ENCODE data around the gene DEAF1.
"Not testable (repeated sequence)": the region's sequence is repeated elsewhere in the genome, so short reads cannot be mapped to it uniquely, and the experiment has no call there.

The DEAF1 gene, protein sequence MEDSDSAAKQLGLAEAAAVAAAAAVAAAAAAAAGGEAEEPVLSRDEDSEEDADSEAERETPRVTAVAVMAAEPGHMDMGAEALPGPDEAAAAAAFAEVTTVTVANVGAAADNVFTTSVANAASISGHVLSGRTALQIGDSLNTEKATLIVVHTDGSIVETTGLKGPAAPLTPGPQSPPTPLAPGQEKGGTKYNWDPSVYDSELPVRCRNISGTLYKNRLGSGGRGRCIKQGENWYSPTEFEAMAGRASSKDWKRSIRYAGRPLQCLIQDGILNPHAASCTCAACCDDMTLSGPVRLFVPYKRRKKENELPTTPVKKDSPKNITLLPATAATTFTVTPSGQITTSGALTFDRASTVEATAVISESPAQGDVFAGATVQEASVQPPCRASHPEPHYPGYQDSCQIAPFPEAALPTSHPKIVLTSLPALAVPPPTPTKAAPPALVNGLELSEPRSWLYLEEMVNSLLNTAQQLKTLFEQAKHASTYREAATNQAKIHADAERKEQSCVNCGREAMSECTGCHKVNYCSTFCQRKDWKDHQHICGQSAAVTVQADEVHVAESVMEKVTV

DNA sequence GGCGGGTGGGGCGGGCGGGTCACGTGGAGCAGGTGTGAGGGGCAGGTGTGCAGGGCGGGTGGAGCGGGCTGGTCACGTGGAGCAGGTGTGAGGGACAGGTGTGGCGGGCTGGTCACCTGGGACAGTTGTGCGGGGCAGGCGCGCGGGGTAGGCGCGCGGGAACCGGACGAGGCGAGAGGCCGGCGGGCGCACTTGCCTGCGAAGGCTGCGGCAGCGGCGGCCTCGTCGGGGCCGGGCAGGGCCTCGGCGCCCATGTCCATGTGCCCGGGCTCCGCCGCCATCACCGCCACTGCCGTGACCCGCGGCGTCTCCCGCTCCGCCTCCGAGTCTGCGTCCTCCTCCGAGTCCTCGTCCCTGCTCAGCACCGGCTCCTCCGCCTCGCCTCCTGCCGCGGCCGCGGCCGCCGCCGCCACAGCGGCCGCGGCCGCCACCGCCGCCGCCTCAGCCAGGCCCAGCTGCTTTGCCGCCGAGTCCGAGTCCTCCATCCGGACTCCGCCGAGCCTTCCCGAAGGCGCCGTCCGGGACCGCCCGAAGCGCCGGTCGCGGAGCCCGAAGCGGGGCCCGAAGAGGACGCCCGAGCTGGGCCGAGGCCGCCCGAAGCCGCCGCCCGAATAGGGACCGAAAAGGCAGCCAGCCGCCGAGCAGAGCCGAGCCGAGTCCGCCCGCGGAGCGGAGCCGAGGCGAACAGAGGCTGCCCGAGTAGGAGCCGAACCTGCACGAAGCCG lies at the start of gene DEAF1:
Gene DEAF1, minus strand, starts transcription at position 660 of the 725 bp plus-strand sequence. Its CDS starts 175 bp downstream, at position 485.
- DNase-seq (ENCODE audit: low read depth): peak; percentile 99

DNA sequence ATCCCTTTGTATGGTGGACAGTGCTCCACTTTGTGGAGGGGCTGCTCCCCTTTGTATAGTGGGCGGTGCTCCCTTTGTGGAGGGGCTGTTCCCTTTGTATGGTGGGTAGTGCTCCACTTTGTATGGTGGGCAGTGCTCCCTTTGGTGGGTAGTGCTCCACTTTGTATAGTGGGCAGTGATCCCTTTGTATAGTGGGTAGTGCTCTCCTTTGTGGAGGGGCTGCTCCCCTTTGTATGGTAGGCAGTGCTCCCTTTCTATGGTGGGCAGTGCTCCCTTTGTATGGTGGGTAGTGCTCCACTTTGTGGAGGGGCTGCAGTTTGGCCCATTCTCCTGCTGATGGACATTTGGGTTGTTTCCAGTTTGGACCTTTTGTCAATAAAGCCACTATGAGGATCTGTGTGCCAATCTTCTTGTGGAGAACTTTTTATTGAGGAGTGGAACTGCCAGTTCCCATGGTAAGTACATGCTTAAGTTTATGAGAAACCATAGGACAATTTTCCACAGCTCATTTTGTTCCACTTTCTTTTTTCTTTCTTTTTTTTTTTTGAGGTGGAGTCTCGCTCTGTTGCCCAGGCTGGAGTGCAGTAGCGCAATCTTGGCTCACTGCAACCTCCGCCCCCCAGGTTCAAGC lies 47.7 kb upstream of the DEAF1 start:
- DNase-seq (ENCODE audit: low read depth): no peak

DNA sequence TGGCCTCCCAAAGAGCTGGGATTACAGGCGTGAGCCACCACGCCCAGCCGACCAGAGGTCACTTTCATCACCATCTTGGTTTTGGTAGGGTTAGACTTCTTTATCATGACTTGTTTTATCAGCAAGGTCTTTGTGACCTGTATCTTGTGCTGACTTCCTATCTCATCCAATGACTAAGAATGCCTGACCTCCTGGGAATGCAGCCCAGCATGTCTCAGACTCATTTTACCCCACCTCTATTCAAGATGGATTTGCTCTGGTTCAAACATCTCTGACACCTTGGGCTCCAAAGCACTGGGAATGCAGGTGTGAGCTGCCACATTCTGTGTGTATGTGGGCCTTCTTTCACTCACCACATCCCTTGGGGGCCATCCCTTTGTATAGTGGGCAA lies 47.1 kb upstream of the DEAF1 start:
- no peak for DNase-seq (ENCODE audit: low read depth)

DNA sequence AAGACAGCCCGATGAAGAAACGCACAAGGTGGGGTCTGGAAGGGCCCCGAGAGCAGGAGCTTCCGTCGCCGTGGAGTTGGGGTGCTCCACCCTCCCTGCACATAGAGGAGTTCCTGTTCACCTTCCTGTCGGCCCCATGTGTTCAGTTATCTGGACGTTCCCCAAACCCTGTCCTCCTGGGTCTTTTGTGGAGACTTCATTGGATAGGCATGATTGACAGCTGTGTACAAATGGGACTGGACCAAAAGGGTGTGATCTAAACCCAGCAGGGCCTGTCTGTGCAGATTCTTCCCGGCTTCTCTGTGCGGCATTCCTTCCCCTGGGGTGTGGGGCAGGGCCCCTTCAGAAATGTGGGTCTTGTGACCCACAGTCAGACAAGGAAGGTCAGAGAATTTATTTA lies 42.9 kb upstream of the DEAF1 start:
- DNase-seq (ENCODE audit: low read depth): not testable (repeated sequence)

DNA sequence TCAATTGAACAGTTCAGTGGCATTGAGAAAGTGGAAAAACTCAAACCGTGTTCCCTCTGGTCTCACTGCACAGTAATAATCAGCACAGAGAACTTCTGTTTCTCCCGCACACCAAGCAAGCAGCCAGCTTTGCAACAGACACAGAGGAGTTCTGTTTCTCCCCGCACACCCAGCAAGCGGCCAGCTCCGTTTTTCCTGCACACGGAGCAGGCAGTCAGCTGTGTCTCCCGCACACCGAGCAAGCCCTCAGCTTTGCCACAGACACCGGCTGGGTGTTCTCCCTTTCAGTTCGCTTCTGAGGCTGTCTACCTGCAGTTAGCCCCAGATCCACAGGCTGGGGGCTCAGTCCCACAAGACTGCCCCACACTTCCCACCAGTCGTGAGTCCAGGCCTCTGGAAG lies 42.3 kb upstream of the DEAF1 start:
- DNase-seq (ENCODE audit: low read depth): no peak

DNA sequence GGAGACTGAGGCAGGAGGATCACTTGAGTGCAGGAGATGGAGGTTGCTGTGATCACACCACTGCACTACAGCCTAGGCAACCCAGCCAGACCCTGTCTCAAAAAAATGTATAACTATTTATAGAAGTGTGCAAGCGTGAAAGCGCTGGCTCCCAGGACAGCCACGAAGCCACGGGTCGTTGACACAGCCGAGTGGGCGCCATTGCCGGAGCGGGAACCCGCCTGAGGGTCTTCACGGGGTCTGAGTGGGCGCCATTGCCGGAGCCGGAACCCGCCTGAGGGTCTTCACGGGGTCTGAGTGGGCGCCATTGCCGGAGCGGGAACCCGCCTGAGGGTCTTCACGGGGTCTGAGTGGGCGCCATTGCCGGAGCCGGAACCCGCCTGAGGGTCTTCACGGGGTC lies 39.5 kb upstream of the DEAF1 start:
- not testable (repeated sequence) for DNase-seq (ENCODE audit: low read depth)

DNA sequence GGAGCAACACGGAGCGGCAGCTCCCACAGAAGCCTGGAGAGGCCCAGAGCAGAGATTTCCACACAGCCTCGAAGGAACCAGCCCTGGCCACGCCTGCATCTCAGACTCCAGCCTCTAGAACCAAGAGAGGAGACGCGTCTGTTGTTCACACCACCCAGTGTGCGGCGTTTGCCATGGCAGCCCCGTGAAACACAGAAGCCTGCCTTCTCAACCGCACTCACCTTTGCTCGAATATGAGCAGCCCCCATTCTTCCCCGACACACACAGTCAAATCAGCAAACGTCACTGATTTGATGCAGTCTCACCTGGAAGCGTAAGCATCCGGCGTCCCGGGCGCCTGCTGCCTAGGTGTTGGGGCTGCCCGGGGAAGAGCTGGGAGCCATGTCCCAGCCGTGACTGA lies 38.0 kb upstream of the DEAF1 start:
- DNase-seq (ENCODE audit: low read depth): no peak

DNA sequence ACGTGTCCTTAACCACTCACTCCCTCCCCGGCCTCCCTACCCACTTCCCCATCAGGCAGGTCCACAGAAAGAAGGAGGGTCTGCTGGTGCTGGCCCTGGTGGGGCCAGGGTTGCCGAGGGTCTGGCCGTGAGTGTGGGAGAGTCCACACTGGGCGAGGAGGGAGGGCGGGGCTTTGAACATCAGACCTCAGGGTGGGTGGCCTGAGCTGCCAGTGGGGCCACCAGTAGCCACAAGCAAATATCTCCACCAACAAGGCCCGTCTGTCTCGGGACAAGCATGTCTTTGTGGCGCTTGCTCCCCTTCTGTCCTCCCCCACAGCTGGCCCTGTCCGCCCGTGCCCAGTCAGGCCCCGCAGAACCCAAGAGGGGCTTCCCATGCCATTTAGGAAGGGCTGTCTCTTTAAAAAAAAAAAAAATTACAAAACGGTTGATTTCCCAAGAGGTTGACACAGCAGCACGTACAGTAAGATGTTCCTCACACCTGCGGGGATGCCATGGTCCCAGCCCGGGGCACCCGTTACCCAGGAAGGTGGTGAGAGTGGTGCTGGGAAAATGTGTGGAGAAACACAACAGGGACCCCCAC lies 34.6 kb upstream of the DEAF1 start:
- DNase-seq (ENCODE audit: low read depth): no peak

DNA sequence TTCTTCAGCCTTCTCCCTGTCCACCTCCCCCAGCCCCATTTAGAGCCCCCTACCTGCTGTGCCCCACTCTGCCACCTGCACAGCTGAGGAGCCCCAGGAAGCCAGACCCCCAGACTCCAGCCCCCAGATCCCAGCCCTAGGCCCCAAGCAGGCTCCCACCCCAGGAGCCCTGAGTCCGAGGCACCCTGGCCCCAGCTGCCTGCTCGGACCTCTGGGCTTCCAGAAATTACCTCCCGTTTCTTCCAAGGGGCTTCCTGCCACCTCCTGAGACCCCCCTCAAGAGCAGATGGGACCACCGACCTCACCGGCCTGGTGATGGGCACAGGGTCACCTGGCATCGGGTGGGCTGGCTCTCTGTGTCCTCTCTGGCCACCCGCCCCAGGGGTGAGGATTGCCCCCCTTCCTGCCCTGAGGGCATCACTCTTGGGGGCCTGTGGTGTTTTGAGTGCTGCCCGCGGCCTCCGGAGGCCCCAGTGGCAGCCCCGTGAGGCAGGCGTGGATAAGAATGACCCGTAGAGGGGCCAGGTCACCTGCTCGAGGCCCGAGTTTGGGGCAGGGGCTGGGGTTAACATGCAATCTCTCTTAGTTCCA lies 34.0 kb upstream of the DEAF1 start:
- DNase-seq (ENCODE audit: low read depth): no peak

DNA sequence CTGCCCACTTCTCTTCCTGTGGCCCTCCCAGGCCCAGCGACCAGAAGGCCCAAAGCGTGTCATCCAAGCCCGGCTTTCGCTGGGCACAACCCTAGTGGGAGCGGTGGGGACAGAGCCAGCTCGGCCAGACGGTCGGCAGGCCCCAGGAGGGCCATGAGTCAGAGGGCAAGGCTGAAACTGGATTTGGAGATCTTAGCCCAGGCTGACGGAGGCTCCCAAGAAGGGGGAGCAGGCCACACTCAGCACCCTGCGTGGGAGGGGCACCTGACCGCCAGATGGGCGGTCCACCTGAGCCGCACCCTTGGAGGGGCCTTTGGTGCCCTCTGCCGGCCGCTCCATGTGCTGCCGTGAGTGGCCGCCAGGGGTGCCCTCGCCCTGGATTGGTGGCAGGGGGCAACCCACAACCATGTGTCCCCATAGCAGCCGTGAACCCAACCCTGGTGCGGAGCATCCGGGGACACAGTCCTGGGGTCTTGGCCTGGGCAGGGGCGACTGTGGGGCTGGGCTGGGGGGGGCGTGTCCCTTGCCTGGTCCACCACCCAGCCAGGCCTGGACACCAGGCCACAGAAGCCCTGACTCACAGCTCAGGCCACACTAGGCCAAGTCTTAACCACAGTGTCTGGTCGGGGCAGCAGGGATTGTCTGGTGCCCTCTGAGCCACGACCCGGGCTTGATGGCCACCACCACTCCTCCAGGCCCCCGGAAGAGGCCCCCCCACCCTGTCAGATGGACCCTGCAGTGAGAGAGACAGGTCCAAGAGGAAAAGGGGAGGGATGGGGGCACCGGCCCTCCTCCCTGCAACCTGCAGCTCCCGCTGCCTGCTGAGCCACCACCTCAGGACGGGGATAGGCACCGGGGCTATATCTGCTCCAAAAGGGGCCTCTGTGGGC lies 33.1 kb upstream of the DEAF1 start:
- peak; percentile 72 for DNase-seq (ENCODE audit: low read depth)

DNA sequence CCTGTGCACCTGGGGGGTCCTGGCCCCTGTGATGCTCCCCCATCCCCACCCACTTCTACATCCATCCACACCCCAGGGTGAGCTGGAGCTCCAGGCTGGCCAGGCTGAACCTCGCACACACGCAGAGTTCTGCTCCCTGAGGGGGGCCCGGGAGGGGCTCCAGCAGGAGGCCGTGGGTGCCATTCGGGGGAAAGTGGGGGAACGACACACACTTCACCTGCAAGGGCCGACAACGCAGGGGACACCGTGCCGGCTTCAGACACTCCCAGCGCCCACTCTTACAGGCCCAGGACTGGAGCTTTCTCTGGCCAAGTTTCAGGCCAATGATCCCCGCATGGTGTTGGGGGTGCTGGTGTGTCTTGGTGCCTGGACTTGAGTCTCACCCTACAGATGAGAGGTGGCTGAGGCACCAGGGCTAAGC lies 32.3 kb upstream of the DEAF1 start:
- no peak for DNase-seq (ENCODE audit: low read depth)

DNA sequence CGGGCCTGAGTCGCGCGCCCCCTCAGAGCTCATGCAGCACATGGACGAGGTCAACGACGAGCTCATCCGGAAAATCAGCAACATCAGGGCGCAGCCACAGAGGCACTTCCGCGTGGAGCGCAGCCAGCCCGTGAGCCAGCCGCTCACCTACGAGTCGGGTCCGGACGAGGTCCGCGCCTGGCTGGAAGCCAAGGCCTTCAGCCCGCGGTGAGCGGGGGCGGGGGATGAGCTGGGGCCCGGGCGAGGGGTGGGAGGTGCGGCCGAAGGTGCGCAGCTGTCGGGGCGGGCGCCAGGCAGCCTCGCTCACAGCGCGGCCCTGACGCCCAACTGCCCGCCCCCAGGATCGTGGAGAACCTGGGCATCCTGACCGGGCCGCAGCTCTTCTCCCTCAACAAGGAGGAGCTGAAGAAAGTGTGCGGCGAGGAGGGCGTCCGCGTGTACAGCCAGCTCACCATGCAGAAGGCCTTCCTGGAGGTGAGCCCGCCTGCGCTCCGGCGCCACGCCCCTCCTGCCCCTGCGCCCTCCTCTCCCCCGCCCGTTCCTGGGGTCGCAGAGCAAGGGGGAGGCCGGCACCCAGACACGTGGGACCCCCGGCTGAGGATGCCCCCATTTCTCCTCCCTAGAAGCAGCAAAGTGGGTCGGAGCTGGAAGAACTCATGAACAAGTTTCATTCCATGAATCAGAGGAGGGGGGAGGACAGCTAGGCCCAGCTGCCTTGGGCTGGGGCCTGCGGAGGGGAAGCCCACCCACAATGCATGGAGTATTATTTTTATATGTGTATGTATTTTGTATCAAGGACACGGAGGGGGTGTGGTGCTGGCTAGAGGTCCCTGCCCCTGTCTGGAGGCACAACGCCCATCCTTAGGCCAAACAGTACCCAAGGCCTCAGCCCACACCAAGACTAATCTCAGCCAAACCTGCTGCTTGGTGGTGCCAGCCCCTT lies 31.5 kb upstream of the DEAF1 start:
- DNase-seq (ENCODE audit: low read depth): no peak

DNA sequence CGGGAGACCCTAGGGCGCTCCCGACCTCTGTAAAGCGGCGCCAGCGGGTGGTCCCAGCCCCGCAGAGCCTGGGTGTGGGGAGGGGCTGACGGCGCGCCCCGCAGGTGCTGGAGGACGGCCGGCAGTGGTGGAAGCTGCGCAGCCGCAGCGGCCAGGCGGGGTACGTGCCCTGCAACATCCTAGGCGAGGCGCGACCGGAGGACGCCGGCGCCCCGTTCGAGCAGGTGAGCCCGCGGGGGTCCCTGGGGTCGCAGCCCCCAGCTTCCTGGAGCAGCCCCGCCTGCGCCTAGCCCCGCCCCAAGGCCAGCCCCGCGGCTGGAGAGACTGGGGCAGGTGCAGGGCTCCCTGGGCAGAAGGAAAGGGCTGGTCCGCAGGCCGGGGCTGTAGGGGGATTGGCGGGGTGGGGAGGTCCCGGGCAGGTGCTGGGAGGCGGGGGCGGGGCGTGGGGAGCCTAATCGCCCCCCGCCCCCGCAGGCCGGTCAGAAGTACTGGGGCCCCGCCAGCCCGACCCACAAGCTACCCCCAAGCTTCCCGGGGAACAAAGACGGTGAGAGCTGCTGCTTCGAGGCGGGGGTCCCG lies 30.7 kb upstream of the DEAF1 start:
- DNase-seq (ENCODE audit: low read depth): no peak

DNA sequence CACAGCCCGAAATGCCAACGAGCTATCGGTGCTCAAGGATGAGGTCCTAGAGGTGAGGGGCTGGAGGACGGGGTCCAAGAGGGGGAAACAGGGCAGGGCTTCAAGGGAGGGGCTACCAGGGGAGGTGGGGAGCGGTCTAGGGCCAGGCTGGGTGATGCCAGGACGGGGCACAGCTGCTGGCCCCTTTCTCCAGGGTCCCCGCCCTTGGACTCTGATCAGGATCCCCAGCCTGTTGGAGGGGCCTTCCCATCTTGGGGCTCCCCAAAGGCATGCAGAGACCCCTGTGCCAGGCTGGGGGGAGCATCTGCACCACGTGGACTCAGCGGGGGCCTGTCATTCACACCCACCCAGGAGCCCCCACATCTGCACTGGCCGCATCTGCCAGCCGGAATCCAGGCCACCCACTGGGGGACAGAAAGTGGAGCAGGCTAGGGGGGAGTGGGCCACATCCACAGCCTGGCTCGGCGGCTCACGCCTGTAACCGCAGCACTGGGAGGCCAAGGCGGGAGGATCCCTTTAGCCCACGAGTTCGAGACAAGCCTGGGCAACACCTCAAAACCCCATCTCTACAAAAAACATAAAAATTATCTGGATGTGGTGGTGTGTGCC lies 29.9 kb upstream of the DEAF1 start:
- no peak for DNase-seq (ENCODE audit: low read depth)

DNA sequence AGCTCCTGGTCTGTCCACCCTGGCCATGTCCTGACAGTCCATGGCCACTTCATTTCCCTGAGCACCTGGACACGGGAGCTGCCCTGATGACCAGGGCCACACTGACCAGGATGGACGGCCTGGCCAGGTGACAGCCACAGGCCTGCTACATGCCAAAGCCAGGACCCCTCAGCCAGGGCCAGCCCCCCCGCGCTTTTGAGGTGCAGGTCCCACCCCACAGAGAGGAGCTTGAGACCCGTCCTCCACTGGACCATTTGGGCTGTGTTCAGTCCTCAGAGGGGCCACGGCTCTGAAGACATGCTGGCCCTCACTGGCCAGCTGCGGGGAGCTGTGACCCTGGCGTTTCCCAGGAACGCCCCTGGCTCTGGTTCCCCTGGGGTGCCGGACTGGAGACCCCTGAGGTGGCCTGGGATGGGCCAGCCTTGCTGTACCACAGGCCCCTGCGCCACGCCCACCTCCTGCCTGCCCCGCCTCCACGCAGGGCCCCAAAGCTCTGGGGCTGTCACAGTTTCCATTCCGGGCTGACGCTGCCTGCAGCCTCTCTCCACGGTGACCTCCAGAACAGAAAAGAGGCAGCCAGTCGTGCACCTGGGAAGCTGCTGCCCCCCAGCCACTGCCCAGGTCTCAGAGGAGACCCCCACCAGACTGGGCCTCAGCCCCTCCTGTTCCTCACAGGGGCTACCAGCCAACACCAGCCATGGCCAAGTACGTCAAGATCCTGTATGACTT lies 29.2 kb upstream of the DEAF1 start:
- DNase-seq (ENCODE audit: low read depth): no peak

DNA sequence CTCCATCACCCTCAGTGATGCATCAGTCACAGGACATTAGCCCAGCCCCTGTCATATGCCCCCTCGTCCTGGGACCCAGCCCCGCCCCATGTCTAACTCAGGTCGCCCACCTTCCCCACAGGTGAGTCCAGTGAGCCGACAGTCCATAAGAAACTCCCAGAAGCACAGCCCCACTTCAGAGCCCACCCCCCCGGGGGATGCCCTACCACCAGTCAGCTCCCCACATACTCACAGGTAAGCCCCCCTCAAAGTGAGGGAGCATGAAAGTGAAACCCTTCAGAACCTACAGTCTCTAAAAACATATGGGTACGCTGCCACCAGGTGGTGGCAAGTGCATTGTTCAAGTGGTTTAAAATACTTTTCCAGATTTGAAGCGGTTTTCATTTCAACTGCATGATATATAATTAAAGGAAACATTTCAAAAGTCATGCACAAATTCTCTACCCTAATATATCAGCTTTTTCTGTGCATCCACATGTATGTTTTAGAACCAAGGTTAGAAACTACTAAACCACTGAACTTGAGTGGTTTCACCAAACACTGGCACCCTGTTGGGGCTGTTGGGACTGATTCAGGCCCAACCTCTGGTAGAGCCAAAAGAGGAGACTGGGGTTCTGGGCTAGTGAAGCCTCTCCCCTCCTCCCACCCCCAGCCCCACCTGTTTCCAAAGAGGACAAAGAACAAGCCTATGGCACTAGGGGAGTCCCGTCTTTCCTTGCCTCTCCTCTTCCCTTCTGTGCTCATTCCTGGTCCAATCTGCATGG lies 28.3 kb upstream of the DEAF1 start:
- peak; percentile 45 for DNase-seq (ENCODE audit: low read depth)

DNA sequence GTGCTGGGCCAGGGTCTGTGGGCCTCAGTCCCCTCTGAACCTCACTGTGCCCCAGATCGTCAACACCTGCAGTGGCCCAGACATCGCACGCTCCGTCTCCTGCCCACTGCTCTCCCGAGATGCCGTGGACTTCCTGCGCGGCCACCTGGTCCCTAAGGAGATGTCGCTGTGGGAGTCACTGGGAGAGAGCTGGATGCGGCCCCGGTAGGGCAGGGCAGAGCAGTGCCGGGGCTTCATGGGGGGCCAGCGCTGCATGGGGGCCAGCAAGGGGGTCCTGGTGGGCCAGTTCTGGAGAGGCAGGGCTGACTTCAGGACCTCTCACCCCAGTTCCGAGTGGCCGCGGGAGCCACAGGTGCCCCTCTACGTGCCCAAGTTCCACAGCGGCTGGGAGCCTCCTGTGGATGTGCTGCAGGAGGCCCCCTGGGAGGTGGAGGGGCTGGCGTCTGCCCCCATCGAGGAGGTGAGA lies 27.4 kb upstream of the DEAF1 start:
- no peak for DNase-seq (ENCODE audit: low read depth)

Data from activated T-cell treated with anti-CD3 and anti-CD28 coated beads for 24 hours (primary cell).